ENCODE data around the gene TBC1D19.

DNA sequence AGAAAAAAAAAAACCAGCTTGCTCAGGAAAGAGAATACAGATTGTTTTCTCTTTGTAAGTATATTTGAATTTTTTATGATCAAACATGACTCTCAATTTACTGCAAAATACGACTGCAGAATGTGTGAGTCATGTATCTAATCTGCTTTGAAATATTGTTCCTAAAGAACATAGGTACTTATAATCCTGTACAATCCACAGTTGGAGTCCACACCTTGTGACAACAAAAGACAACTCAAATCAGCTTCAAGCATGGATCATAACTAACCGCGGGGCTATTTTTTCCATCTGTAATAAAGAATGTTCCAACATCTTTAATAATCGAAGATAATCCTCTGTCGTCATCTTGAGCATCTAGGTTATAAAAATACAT lies 198.9 kb downstream of the TBC1D19 start:
- TF ChIP-seq, protein P1, sequence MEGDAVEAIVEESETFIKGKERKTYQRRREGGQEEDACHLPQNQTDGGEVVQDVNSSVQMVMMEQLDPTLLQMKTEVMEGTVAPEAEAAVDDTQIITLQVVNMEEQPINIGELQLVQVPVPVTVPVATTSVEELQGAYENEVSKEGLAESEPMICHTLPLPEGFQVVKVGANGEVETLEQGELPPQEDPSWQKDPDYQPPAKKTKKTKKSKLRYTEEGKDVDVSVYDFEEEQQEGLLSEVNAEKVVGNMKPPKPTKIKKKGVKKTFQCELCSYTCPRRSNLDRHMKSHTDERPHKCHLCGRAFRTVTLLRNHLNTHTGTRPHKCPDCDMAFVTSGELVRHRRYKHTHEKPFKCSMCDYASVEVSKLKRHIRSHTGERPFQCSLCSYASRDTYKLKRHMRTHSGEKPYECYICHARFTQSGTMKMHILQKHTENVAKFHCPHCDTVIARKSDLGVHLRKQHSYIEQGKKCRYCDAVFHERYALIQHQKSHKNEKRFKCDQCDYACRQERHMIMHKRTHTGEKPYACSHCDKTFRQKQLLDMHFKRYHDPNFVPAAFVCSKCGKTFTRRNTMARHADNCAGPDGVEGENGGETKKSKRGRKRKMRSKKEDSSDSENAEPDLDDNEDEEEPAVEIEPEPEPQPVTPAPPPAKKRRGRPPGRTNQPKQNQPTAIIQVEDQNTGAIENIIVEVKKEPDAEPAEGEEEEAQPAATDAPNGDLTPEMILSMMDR (conservative IDR thresholded peaks at IDR 0.05; ENCODE audit: low read depth, low read length): no peak
- no peak for TF ChIP-seq EZH2phosphoT487 (IDR thresholded peaks at IDR 0.05; ENCODE audit: borderline replicate concordance, low read length)

Measured in PC-3 (cell line).